ENCODE measurements around the gene DNER. TPM values are rescaled to one million over a fixed set of nuclear protein-coding genes. Genes with fewer than 3 reads are reported as not detected.

DNER gene
- total RNA-seq, 1 experiment from 2014 or later = 3.7 TPM

GRCh38 chr2:229348128-229348527, 366.2 kb downstream of the DNER start:
- no peak overlapping the region for H3K27ac Mint-ChIP-seq
- TF ChIP-seq NR1H2 (CRISPR knock-in tag; IDR thresholded peaks at IDR 0.05) (no peak), SOX15 (CRISPR knock-in tag; IDR thresholded peaks at IDR 0.05) (no peak), AFF4 (CRISPR knock-in tag; IDR thresholded peaks at IDR 0.05; ENCODE audit: borderline replicate concordance) (no peak), ZNF281 (CRISPR knock-in tag; IDR thresholded peaks at IDR 0.05) (no peak), E2F4 (CRISPR knock-in tag; IDR thresholded peaks at IDR 0.05; ENCODE audit: borderline replicate concordance, low read depth) (no peak), GTF2I (CRISPR knock-in tag; conservative IDR thresholded peaks at IDR 0.05) (no peak), MXD4 (CRISPR knock-in tag; IDR thresholded peaks at IDR 0.05; ENCODE audit: borderline replicate concordance) (no peak), E2F5 (CRISPR knock-in tag; IDR thresholded peaks at IDR 0.05) (no peak), RORB (CRISPR knock-in tag; IDR thresholded peaks at IDR 0.05) (no peak), TCF7 (CRISPR knock-in tag; IDR thresholded peaks at IDR 0.05; ENCODE audit: low read depth) (no peak), CBFB (CRISPR knock-in tag; IDR thresholded peaks at IDR 0.05; ENCODE audit: low read depth) (no peak), PRRX2 (CRISPR knock-in tag; IDR thresholded peaks at IDR 0.05) (no peak), HMGXB4 (CRISPR knock-in tag; IDR thresholded peaks at IDR 0.05) (no peak), IRF2 (CRISPR knock-in tag; IDR thresholded peaks at IDR 0.05; ENCODE audit: borderline replicate concordance, low read depth) (no peak), NR2C2 (CRISPR knock-in tag; IDR thresholded peaks at IDR 0.05) (no peak), ZSCAN18 (CRISPR knock-in tag; IDR thresholded peaks at IDR 0.05) (no peak)
- no peaks in the 10 kb centered on the region for H3K27me3 Mint-ChIP-seq (ENCODE audit: low read depth)
- ChIA-PET CTCF (no interaction called here), POLR2A (no interaction called here)
- DNase-seq (ENCODE audit: low spot score) = no peak
- no peaks in the 10 kb centered on the region for H3K4me1 Mint-ChIP-seq
- ATAC-seq = no peak
- peaks cover 38% of the 10 kb centered on the region for H3K9me3 Mint-ChIP-seq
- no peak overlapping the region for H3K4me3 Mint-ChIP-seq
- H3K36me3 Mint-ChIP-seq = peaks cover 23% of the 10 kb centered on the region

Measured in WTC11 (cell line).